HUES6 (cell line): ENCODE data around the gene AHCYL1.
A peak's percentile ranks its signal among the peaks of the same experiment; 100 is the strongest.

Experiments
- H3K27ac ChIP-seq: 2 replicates; pipeline ENCODE4 v1.7.0; 2013; ENCODE audit warnings: low read depth, mild to moderate bottlenecking, low read length, inconsistent platforms
- H3K27me3 ChIP-seq: 2 replicates; pipeline ENCODE4 v1.6.1; 2013; ENCODE audit warnings: low read length; ENCODE audit not compliant: control insufficient read depth, insufficient read depth
- H3K36me3 ChIP-seq: 2 replicates; pipeline ENCODE4 v1.6.1; 2013; ENCODE audit warnings: low read length; ENCODE audit not compliant: control insufficient read depth, insufficient read depth
- H3K4me1 ChIP-seq: 2 replicates; pipeline ENCODE4 v1.6.1; 2013; ENCODE audit warnings: low read length; ENCODE audit not compliant: control insufficient read depth, insufficient read depth
- H3K4me3 ChIP-seq: 2 replicates; pipeline ENCODE4 v1.5.1; 2013; ENCODE audit warnings: low read depth, low read length
- H3K9ac ChIP-seq: one replicate; pipeline ENCODE4 v1.6.1; 2013; ENCODE audit warnings: mild to moderate bottlenecking, low read length
- H3K9me3 ChIP-seq: 2 replicates; pipeline ENCODE4 v1.6.1; 2013; ENCODE audit warnings: low read depth, low read length; ENCODE audit not compliant: control insufficient read depth, insufficient read depth

The AHCYL1 gene

DNA sequence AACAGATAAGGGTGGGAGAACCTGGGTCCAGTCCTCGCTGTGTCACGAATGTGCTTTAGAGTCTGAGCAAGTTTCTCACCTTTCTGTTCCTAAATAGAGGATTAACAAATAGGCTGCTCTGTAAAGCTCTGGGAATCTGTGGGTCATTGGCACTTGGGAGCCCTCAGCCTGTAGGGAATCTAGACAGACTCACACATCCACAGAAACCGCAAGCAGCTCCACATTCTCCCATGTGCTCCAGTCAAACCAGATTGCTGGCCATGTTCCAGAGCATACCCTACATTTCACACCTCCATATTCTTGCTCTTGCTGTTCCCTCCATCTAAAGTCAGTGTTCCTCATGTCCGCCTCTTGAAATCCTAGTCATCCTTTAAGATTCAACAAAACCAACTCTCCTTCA lies 7.8 kb upstream of the AHCYL1 start:
- Histone ChIP-seq H3K4me1 (peaks cover 11% of the 10 kb centered on the region), H3K9ac (no peak overlapping the region), H3K27ac (no peak overlapping the region), H3K9me3 (no peaks in the 10 kb centered on the region), H3K4me3 (no peak overlapping the region), H3K27me3 (peaks cover 3% of the 10 kb centered on the region; the same call in 1 of the 2 replicates), H3K36me3 (no peaks in the 10 kb centered on the region)

DNA sequence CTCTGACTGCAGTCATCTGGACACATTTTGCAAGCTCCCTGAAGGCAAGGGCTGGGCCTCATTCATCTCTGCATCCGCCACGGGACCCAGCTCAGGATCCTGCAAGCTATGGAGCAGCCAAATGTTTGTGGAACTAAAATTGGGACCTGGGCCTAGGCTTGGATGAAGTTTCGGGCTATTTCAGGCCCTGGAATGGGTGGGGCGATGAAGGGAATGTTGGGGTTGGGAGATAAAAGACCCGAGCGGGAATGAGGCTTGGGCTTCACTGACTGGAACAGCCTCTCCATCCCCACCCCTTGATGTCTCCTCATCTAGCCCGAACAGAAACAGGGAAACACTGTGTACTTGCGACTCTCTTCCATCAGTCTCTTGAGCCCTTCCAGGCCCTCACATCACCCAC lies 7.3 kb upstream of the AHCYL1 start:
- H3K4me1 ChIP-seq, result peaks cover 11% of the 10 kb centered on the region
- no peaks in the 10 kb centered on the region for H3K9me3 ChIP-seq
- H3K36me3 ChIP-seq, result no peaks in the 10 kb centered on the region

DNA sequence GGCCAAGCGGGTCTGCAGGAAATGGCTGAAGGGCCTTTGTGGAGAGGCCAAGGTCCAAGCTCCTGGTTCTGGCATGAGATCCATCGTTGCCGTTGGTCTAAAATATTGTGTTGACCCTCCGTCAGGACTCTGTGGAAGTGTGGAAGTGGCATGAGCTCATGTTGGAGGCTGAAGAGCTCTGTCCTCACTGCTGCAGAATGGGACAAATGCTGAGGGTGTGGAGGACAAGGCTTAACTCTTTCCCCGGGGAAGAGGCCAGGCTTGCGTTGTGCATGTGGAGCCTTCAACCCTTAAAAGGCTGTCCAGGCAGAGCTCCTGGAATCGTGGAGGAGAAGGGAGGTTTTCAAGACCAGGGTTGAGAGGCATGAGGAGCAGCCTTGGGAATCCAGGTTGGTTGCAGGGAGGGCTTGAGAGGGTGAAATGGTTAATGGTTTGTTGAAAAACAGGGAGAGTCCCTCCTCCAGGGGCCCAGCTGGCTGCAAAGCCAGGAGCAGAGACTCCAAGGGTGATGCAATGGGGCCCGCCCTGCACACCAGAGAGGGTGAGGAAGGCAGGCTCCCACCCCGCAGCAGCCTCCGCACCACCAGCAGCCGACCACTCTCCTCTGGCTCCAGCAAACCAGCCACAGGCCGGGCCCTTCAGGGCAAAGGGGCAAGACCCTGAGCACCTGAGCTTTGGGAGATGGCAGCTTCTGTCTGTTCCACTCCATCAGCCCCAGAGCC lies 6.7 kb upstream of the AHCYL1 start:
- Histone ChIP-seq H3K27ac (no peak overlapping the region), H3K9me3 (no peaks in the 10 kb centered on the region), H3K36me3 (no peaks in the 10 kb centered on the region), H3K9ac (no peak overlapping the region), H3K4me1 (peaks cover 11% of the 10 kb centered on the region), H3K27me3 (peaks cover 3% of the 10 kb centered on the region; the same call in 1 of the 2 replicates), H3K4me3 (no peak overlapping the region)

More for the DNA sequence above, 7.3 kb upstream of the AHCYL1 start:
- H3K4me3 ChIP-seq, result no peak overlapping the region
- no peak overlapping the region for H3K9ac ChIP-seq
- H3K27me3 ChIP-seq, result peaks cover 3% of the 10 kb centered on the region; the same call in 1 of the 2 replicates
- H3K27ac ChIP-seq, result no peak overlapping the region

DNA sequence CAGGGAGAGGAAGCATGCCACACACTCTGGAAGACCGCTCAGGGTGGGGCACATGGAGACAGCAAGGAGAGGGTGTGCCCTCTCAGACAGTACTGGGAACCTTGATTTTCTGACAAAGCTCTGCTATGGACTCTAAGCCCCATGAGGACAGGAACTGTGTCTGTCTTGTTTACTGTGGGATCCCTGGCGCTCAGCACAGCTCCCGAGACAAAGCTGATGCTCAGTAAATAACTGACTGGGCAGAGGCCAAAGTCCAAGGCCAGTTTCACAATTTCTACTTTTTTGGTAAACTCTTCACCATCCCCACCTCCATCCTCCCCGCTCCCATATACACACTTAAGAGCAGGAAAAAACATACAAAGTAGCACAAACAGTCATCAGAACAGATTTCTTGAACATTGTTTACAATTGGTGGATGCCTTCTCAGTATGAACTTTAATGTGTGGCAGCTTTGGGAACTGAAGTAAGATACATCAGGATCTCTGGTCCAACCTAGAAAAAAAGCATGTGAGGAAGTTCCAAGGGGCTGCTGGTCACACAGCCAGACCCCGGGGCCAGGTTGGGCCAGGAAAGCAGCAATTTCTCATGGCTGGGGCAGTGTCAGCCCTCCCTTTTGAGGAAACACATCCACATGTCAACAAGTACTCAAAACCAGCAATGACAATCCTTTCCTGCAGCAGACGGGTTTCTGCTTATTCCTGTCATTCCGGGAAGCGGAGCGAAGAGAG lies 5.6 kb upstream of the AHCYL1 start:
- Histone ChIP-seq H3K27me3 (peaks cover 3% of the 10 kb centered on the region; the same call in 1 of the 2 replicates), H3K4me1 (peaks cover 17% of the 10 kb centered on the region), H3K36me3 (no peaks in the 10 kb centered on the region), H3K4me3 (no peak overlapping the region), H3K9me3 (no peaks in the 10 kb centered on the region), H3K9ac (no peak overlapping the region), H3K27ac (no peak overlapping the region)

DNA sequence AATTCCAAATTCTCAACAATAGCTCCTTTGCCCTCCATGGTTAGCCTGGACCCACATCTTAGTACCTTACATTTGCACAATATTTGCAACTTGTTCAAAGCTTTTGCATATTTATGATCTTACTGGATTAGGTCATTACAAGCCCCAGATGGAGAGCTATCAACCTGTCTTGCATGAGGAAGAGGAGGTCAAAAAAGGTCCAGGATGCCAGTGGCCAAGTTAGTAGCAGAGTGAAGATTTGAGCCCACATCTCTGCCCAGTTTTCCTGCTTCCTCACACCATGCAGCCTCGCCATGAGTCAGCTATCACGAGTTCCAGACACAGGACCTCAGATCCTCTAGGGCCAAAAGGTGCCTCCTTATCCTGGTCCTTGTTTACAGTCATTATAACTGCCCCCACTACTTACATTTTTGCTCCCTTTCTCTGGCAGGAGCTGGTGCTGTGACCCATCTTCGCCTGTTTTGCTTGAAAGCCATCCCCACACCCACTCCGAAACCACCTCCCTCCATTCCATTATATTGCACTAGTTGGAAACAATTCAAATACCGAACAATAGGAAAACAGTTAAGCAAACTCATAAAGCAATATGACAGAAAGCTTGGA lies 5.0 kb upstream of the AHCYL1 start:
- H3K9me3 ChIP-seq, result no peaks in the 10 kb centered on the region
- peaks cover 3% of the 10 kb centered on the region; the same call in 1 of the 2 replicates for H3K27me3 ChIP-seq
- H3K4me3 ChIP-seq, result no peak overlapping the region
- no peak overlapping the region for H3K27ac ChIP-seq
- peaks cover 21% of the 10 kb centered on the region for H3K4me1 ChIP-seq
- no peaks in the 10 kb centered on the region for H3K36me3 ChIP-seq
- H3K9ac ChIP-seq, result no peak overlapping the region

DNA sequence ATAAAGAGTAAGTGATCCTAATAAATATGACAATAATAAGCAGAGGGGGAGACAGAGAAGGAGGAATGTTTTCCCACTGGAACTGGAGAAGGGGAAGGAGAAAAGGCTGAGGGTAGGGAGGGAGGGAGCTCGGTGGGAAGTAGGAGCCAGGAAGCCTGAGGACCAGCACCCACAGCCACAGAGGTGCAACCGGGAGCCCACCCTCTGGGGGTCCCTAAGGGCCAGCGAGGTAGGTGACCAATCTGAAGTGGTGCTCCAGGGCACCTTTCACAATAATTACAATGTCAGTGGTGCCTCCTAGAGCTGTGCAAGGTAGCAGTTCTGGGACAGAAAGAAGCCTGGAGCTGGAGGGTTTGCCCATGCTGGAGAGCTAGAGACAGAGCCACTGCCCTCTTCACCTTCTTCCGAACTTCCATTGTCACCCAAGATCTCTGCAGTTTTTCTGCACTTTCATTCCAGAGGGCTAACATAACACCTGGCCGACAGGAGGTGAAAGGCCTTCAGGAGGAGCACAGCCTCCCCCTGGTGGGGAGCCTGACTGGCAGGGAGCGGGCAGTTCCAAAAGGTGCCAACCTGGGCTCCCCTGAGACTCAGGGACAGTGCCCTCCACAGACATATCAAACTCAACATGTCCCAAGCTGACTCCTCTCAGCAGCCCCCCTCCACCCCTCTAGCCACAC lies 4.1 kb upstream of the AHCYL1 start:
- Histone ChIP-seq H3K27me3 (peaks cover 3% of the 10 kb centered on the region; the same call in 1 of the 2 replicates), H3K9ac (no peak overlapping the region), H3K36me3 (no peaks in the 10 kb centered on the region), H3K4me3 (no peak overlapping the region), H3K4me1 (peaks cover 23% of the 10 kb centered on the region), H3K27ac (no peak overlapping the region), H3K9me3 (no peaks in the 10 kb centered on the region)

DNA sequence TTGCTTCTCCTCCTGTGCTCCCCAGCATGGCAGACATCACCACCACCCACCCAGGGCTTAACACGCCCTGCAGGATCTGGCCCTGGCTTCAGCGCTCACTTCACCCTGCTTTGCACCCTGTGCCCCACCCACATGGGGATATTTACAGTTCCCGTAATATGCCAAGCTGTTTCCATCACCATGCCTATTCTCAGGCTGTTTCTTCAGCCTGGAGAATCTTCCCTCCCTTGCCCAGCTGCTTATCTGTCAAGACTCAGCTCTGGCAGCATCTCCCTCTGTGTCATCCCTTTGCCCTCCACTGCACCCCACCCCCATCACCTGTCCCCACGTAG lies 3.6 kb upstream of the AHCYL1 start:
- H3K36me3 ChIP-seq, result no peaks in the 10 kb centered on the region
- H3K9ac ChIP-seq, result no peak overlapping the region
- no peak overlapping the region for H3K4me3 ChIP-seq
- no peaks in the 10 kb centered on the region for H3K9me3 ChIP-seq
- H3K27ac ChIP-seq, result no peak overlapping the region
- peaks cover 3% of the 10 kb centered on the region; the same call in 1 of the 2 replicates for H3K27me3 ChIP-seq
- peaks cover 28% of the 10 kb centered on the region for H3K4me1 ChIP-seq

DNA sequence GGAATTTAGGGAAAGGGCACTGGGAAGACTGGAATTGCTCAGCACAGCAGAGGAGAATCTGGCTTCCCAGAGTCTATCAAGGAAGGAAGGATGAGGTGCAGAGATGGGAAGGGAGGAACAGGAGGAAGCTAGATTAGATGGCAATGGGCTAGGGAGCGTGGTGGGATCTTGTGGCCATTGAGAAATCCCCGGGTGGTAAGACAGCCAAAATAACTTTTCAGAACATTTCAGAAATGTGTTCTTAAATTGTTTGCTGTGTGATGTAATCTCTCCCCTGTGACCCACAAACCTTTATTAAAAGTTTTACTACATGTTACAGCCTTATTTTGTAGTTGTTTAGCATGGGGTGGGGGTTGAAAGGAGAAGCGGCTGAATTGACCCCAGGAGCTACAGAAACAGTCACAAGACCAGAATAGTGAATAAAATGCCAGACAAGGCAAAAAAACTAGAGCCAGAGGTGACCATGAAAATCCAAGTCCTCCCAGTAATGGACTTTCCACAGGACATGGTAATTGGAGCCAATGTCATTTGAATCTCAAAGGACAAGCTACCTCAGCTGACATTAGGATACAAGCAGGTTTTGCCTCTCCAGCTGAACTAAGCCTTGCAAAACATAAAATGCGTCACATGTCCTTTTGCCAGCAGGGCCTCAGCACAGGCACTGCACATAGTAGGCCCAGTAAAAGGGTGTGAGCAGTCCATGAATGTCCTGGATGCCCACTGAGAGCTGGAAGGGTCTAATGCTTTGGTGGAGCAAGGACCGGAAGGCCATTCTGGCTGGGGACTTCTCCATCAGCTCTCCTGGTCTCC lies 980 bp upstream of the AHCYL1 start:
- Histone ChIP-seq H3K9ac (no peak overlapping the region), H3K4me1 (peaks cover 36% of the 10 kb centered on the region), H3K4me3 (no peak overlapping the region)

DNA sequence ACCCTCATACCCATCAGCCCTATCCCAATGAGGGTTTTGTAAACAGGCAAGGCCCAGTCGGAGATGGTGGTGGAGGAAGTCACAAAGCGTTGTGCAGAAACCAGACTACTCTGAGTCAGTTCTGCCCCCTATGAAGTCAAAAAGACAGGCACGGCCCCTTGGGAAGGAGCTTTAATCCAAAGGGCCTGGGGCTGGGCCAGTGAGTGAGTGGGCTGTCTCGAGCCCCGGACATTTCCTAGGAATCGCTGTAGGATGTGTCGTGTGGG lies 442 bp upstream of the AHCYL1 start:
- Histone ChIP-seq H3K4me3 (0 out of 2 replicates have a peak overlapping the region, but pooled peaks have one; percentile 20), H3K9ac (no peak overlapping the region), H3K4me1 (peaks cover 35% of the 10 kb centered on the region), H3K27me3 (no peaks in the 10 kb centered on the region), H3K36me3 (peaks cover 10% of the 10 kb centered on the region; the same call in 1 of the 2 replicates), H3K9me3 (no peaks in the 10 kb centered on the region), H3K27ac (no peak overlapping the region)

More for the DNA sequence above, 980 bp upstream of the AHCYL1 start:
- Histone ChIP-seq H3K27ac (no peak overlapping the region), H3K9me3 (no peaks in the 10 kb centered on the region), H3K27me3 (no peaks in the 10 kb centered on the region), H3K36me3 (peaks cover 10% of the 10 kb centered on the region; the same call in 1 of the 2 replicates)

DNA sequence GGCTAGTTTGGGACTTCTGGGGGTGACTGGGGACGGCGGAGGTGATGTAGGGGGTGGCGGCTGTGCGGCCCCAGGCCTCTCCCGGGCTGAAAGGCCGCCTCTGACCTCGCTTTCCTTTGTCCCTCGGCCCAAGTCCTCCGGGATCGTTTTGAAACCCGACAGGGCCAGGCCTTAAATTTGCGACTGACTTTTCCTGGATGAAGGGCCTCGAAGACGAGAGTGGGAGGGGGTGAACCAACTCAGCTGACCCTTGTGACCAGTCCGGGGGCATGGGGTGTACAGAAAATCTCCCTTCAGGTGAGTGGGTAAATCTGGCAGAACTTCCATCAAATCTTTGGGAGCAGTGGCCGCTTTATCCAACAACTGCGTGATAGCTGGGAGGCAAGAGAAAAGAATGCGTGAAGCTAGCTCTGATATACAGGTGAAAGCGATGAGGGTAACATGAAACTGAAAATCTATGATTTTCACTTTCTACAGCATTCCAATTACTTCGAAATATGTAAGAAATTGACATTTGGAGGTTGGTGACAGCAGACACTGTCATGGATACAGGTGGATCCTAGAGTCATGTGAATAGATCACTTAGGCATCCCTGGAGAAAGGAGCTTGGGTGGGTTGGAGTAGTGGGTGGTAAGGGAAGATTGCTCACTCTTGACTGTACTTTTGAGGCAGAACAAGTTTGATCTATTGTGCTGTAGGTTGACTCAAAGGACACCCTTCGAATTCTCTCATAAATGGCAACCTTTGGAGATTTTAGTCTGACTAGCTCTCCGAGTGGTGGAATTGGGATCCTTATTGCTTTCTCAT lies 885 bp downstream of the AHCYL1 start:
- Histone ChIP-seq H3K27me3 (no peaks in the 10 kb centered on the region), H3K9ac (peak overlapping the region; percentile 82), H3K4me3 (peak overlapping the region; percentile 80), H3K4me1 (peaks cover 32% of the 10 kb centered on the region), H3K9me3 (no peaks in the 10 kb centered on the region), H3K36me3 (peaks cover 15% of the 10 kb centered on the region; the same call in 1 of the 2 replicates), H3K27ac (peak overlapping the region; percentile 63; the same call in 1 of the 2 replicates)
